Endometrial microvascular endothelial cells (primary cell): ENCODE results near the gene TFDP2. TPM values are rescaled to one million over a fixed set of nuclear protein-coding genes. Genes with fewer than 3 reads are reported as not detected.
"Not testable (repeated sequence)": the region's sequence is repeated elsewhere in the genome, so short reads cannot be mapped to it uniquely, and the experiment has no call there.

Source experiments
- in situ Hi-C: cut with HindIII; loops from 2 replicates; pipeline ENCODE4 v1.10.0; 2017; ENCODE audit warnings: low sequenced_read_pairs, low pct_unique_long_range_greater_than_20kb; ENCODE audit errors: inconsistent ontology term
- total RNA-seq: library from RNA; depleted of rRNA; stranded (reverse); fragments of >200 nt; gene quantifications from one replicate; pipeline ENCODE4 v1.2.3, GENCODE V29; 2015; ENCODE audit errors: inconsistent ontology term

The TFDP2 gene
- total RNA-seq, 1 donor from 2014 or later, result 16.1 TPM

- in situ Hi-C loops, result no loop called here
Observed at GRCh38 chr3:142134799-142135325, 14.5 kb downstream of the TFDP2 start.

- in situ Hi-C loops, result no loop called here
Observed at GRCh38 chr3:142129516-142130171, 19.7 kb downstream of the TFDP2 start.

GRCh38 chr3:142127941-142128658 is 21.2 kb downstream of the TFDP2 start:
- in situ Hi-C loops, result no loop called here

GRCh38 chr3:142124243-142124642 is 25.1 kb downstream of the TFDP2 start:
- in situ Hi-C loops, result no loop called here

GRCh38 chr3:142120707-142121106 is 28.6 kb downstream of the TFDP2 start:
- in situ Hi-C loops, result no loop called here

- in situ Hi-C loops, result no loop called here
Observed at GRCh38 chr3:142118911-142119310, 30.4 kb downstream of the TFDP2 start.

GRCh38 chr3:142117056-142117851 is 32.1 kb downstream of the TFDP2 start:
- in situ Hi-C loops, result no loop called here

GRCh38 chr3:142115867-142116668 is 33.3 kb downstream of the TFDP2 start:
- in situ Hi-C loops, result no loop called here

- in situ Hi-C loops, result no loop called here
Observed at GRCh38 chr3:142112601-142113000, 36.7 kb downstream of the TFDP2 start.

- in situ Hi-C loops, result no loop called here
Observed at GRCh38 chr3:142106548-142106947, 42.8 kb downstream of the TFDP2 start.

GRCh38 chr3:142105991-142106390 is 43.4 kb downstream of the TFDP2 start:
- in situ Hi-C loops, result no loop called here

- in situ Hi-C loops, result no loop called here
Observed at GRCh38 chr3:142104763-142105162, 44.6 kb downstream of the TFDP2 start.

- in situ Hi-C loops, result no loop called here
Observed at GRCh38 chr3:142098964-142099363, 50.4 kb downstream of the TFDP2 start.

- in situ Hi-C loops, result no loop called here
Observed at GRCh38 chr3:142097099-142097843, 52.1 kb downstream of the TFDP2 start.

GRCh38 chr3:142095841-142096240 is 53.5 kb downstream of the TFDP2 start:
- in situ Hi-C loops, result no loop called here

- in situ Hi-C loops, result not testable (repeated sequence)
Observed at GRCh38 chr3:142088925-142089324, 60.4 kb downstream of the TFDP2 start.

- in situ Hi-C loops, result no loop called here
Observed at GRCh38 chr3:142088522-142088921, 60.8 kb downstream of the TFDP2 start.

- in situ Hi-C loops, result no loop called here
Observed at GRCh38 chr3:142087676-142088075, 61.7 kb downstream of the TFDP2 start.
